ENCODE measurements around the gene MYO5C.
A peak's percentile ranks its signal among the peaks of the same experiment; 100 is the strongest.

The MYO5C gene

DNA sequence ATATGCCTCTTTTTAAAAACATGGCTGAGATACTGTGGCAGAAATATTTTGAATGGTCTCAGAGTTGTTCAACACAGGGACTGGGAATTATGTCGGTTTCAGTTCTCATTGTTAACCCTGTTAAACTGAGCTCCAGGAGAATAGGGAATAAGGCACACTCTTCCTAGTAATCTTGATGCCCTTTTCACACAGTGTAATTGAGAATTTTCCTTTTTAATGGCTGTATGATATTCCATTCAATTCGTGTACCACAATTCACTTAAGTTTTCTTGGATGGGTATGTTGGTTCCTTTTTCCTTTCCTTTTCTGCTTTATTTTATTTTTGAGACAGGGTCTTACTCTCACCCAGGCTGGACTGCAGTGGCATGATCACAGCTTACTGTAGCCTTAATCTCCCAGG lies 149.3 kb downstream of the MYO5C start:
- DNase-seq (ENCODE audit: low read depth), result no peak

DNA sequence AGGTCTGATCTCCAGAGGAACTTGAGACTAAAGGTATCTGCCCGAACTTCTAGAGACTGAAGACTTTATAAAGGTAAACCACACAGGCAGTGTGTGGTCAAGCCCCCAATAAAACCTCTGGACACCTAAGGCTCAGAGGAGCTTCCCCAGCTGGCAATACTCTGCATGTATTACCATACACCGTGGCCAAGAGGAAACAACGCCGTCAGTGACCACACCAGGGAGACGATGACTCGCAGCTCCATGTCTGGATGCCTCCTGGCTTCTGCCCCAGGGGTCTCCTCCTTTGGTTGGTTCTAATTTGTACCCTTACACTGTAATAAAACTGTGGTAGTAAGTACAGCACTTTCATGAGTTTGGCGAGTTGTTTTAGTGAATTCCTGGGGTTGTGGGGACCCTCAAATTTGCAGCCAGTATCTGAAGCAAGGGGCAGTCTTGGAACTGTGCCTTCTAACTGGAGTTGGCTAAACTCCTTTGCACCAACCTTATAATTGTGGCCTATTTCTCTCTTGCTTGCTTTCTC lies 150.9 kb downstream of the MYO5C start:
- DNase-seq (ENCODE audit: low read depth), result peak; percentile 77

GRCh38 chr15:52143873-52144272 lies 151.7 kb downstream of the MYO5C start:
- peak; percentile 89 for DNase-seq (ENCODE audit: low read depth)

All from iris pigment epithelial cell (primary cell).